ENCODE measurements around the gene FHL2.

GRCh38 chr2:105432749-105433148 lies 33.9 kb upstream of the FHL2 start:
- TF ChIP-seq SRSF1 (IDR thresholded peaks at IDR 0.05; ENCODE audit: low read depth, low read length) (no peak), EP300 (IDR thresholded peaks at IDR 0.05; ENCODE audit: low read length) (no peak), PCBP2 (IDR thresholded peaks at IDR 0.05; ENCODE audit: low read depth, low read length, poor library complexity, severe bottlenecking) (no peak), MCM2 (IDR thresholded peaks at IDR 0.05; ENCODE audit: low read depth) (no peak), ATF2 (CRISPR knock-in tag; IDR thresholded peaks at IDR 0.05) (no peak)
- TF ChIP-seq, protein P1, sequence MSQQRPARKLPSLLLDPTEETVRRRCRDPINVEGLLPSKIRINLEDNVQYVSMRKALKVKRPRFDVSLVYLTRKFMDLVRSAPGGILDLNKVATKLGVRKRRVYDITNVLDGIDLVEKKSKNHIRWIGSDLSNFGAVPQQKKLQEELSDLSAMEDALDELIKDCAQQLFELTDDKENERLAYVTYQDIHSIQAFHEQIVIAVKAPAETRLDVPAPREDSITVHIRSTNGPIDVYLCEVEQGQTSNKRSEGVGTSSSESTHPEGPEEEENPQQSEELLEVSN (IDR thresholded peaks at IDR 0.05; ENCODE audit: borderline replicate concordance in 1 of 2, extremely low read depth in 1 of 2, insufficient read depth in 1 of 2, insufficient read length in 1 of 2, low read depth in 1 of 2, low read length in 1 of 2, poor library complexity in 1 of 2, severe bottlenecking in 1 of 2) = no peak
- TF ChIP-seq, protein P2, sequence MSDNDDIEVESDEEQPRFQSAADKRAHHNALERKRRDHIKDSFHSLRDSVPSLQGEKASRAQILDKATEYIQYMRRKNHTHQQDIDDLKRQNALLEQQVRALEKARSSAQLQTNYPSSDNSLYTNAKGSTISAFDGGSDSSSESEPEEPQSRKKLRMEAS (CRISPR knock-in tag; IDR thresholded peaks at IDR 0.05) = no peak
